HG03175 (cell line): ENCODE measurements around the gene KRT7.
"Not testable (repeated sequence)": the region's sequence is repeated elsewhere in the genome, so short reads cannot be mapped to it uniquely, and the experiment has no call there.

Source experiments
- ATAC-seq: cut with Tn5 transposase; IDR thresholded peaks from one replicate; pipeline ENCODE4 v1.9.1; 2021; ENCODE audit warnings: mild to moderate bottlenecking, moderate library complexity; ENCODE audit not compliant: unreplicated experiment

KRT7 gene

DNA sequence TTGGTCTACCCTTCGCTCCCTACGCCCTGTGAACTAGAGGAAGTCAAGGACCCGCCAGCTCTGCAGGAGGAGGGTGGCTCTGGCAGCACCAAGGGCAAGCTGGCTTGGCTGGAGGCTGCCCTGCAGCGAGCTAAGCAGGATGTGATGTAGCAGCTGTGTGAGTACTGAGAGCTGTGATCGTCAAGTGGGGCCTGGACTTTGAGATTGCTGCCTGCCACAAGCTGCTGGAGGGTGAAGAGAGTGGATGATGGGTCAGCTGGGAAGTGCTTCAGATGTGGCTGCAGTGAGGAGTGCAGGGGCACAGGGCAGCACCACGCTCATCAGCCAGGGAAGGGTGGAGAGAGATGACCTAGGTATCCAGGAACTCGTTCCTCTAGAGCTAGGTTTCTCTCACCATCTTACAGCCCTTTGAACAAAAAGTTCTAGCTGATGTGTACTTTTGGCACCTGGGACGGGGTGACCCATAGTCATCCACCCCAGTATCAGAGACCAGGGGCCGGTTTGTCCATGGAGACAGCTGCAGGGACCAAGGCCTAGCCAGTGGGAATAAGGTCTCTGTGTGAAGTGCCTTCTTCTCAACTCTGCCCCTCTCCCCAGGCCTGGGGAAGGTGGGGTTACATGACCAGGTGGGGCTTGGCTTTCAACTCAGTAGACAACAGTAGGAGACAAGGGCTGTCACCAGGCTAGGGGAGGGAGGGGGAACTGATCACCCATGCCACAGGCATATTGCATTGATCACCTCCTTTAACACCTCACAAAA, 44.6 kb downstream of the KRT7 start:
- no peak for ATAC-seq

DNA sequence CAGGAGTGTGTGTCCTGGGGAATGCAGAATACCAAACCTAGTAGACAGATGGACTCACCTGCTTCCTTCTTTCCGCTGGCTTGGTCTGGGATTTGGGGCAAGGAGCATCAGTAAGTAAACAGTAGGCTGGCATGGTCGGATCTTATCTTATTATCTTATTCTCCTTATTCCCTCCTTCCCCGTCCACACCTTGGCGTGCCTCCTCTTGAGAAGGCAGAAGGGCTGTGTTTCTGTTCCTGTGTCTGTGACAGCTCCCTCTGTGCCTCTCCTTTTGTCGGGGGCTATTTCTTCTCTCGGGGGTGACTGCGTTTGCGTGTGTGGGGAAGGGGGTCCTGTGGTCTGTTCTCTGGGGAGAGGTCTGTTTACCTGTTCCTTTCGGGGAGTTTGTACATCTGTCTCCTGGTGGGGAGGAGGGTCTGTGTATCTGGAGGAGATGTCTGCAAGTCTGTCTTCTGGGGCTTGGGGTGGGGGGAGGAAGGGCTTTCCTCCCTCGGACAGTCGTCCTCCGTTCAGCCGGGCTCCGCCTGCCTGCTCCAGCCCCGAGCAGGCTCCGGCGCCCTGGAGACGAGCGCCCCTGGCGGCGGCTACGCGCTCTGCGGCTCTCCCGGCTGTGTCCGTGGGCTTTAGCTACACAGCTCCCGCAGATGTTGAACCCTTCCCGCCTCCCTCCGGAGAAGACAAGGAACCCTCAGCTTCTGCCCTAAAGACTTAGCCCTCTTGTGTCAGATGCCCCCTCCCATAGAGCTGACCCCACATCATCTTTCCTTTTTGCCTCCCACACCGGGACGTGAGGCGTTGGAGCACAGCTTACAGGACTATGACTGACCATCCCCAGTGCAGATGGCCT, 45.8 kb downstream of the KRT7 start:
- ATAC-seq, result peak; percentile 80

DNA sequence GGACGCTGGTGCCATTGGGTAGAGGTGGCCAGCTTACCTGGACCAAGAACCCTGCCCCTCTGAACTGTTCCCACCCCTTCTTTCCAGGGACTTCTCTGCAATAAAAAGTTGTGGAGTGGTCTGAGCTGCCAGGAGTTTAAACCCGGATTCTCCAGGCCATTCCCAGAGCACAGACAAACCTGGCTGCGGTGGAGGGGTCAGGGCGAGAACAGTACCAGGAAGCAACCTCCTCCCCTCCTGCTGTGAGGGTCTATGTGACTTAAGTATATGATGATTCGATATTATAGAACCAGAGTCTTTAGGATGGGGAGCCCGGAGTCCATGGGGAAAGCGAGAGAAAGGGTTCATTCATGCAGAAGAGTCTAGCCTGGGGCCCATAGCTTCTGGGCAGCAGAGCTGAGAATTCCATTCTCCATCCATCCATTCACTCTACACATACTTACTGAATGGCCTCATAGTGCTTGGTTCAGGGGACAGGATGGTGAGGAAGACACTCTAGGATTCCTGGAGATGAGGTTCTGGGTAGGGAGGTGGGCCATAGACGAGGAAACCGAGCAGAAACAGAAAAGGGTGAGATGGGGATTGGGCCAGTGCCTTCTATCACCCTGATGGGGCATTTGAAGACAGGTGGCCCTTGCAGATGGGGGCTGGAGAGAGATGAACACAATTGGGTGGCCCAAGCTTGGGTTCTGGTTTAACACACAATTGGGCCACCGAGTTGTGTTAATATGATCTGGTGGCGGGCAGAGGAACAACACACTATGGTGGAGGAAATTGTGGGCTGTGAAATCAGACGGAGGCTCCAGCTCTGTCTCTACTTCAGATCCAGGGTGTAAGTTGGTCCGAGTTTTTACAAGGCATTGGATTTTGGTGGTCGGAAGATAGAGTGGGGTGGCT, 46.6 kb downstream of the KRT7 start:
- no peak for ATAC-seq

- ATAC-seq, result no peak
These were observed 47.3 kb downstream of the KRT7 start for GRCh38 chr12:52280319-52280795.

- no peak for ATAC-seq
These were observed 47.9 kb downstream of the KRT7 start for GRCh38 chr12:52280796-52281560.

GRCh38 chr12:52284562-52285171, 51.6 kb downstream of the KRT7 start:
- ATAC-seq, result no peak

GRCh38 chr12:52285172-52285745, 52.2 kb downstream of the KRT7 start:
- ATAC-seq, result no peak

DNA sequence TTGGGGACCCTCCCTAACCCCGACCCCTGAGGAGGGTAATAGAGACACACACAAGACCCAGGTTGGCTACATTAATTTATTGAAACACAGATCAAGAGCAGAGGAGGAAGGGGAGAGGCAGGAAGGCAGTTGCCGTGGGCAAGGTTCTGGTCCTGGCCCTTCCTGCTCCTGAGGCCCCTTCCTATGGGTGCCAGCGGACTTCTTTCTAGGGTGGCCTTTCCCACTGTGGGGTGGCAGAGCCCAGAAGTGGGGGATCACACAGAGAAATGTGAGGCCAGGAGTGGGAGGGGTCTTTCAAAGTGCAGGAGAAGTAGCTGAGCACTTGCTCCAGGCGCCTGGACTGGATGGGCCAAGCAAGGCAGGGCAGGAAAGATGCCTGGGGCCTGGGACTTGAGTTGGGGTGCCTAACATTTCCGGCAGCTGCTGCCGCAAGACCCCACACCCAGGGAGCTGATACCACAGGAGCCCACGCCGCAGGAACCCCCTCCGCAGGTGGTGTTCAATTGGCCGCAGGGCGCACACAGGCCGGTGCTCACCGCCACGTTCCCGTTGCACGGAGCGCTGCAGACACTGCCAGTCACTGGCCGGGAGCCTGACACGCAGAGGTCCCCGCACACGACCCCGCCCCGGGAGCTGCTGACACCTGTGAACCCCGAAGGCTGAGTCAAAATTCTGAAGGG, 52.9 kb downstream of the KRT7 start:
- ATAC-seq, result no peak

- not testable (repeated sequence) for ATAC-seq
These were observed 54.1 kb downstream of the KRT7 start for GRCh38 chr12:52286857-52287785.

DNA sequence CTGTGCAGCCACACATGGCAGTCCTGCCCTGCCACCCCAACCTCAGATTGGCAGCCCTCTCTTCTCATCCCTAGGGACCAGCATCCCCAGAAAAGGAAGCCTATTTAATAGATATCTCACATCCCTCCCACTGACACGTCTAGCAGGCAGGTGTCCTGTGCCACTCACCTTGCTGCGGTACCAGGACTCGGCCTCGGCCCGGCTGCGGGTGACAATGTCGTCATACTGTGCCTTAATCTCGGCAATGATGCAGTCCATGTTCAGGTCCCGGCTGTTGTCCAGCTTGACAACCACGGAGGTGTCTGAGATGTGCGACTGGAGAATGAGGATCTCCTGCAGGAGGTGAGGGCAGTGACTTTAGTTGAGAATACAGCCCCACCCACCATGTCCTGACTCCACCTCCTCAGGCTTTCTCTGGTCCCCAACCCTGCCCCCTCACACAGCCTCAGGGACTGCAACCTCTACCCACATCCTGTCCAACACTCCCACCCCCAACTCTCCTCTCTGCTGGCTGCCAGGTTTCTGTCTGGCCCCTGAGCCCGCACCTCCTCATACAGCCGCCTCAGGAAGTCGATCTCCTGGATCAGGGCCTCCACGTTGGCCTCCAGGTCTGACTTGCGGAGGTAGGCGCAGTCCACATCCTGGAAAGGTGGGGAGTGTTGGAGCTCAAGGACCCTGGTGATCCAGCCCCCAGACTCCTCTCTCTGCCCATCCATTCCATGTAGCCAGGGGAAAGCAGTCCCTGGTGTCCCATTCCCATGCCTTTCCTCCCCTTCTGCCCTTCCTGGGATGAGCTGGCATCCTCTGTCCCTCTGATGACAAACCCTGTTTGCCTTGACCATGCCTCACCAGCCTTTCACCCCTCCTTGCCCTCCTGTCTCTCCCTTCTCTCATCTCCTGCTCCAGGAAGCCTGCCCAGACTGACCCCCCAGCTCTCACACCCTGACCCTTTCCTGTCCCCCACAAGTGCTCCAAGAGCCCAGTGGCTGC, 55.1 kb downstream of the KRT7 start:
- ATAC-seq, result peak; percentile 92

DNA sequence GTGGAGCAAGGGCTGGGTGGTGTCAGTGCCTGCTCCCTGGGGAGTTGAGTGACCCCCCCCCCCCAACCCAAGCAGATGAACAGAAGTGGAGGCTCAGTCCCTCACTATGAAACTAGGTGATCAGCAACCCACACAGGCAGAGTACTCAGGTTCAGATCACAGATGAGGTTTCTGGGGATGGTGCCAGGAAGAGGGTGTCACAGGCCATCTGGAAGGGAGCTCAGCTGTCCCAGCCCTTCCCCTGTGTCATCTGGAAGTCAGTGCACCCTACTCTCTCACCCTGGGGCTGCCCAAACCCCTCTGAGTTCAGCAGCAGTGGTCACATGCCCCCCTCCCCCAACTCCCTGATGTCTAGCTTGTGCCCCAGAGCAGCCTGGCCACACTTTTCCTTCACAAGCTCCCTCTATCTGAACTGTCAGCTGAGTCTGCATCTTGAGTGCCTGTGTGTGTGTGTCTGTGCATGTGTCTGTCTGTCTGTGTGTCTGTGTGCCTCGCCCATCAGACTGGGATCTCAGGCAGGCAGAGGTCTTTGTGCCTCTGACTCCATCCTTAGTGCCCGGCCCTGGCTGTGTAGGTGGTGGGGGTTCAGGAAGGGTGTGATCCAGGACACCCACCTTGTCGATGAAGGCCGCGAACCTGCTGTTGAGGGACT, 57.6 kb downstream of the KRT7 start:
- ATAC-seq, result not testable (repeated sequence)

- ATAC-seq, result no peak
These were observed 58.4 kb downstream of the KRT7 start, which contains the start of gene KRT81 for GRCh38 chr12:52291267-52291935. Gene KRT81 (minus strand): TSS chr12:52291534. CDS start chr12:52291465, 69 bp downstream.

DNA sequence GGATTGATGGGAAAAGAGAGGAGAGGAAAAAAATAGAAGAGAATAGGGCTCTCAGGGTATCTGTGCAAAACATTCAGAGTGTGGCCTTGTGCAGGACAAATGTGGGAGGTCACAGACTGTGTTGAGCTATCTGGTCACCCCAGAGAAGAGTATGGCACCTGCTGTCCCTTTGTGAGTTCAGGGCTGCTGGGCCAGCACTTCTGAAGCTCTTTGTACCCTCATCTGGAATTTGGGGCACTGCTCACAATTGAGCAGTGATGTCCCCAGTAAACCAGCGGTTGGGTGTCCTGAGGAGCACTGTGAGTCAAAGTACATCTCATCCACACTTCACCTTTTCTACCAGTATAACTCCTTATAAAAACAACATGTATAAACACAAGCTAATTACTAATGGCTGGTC, 60.9 kb downstream of the KRT7 start:
- no peak for ATAC-seq

GRCh38 chr12:52294803-52295202, 61.8 kb downstream of the KRT7 start:
- no peak for ATAC-seq

DNA sequence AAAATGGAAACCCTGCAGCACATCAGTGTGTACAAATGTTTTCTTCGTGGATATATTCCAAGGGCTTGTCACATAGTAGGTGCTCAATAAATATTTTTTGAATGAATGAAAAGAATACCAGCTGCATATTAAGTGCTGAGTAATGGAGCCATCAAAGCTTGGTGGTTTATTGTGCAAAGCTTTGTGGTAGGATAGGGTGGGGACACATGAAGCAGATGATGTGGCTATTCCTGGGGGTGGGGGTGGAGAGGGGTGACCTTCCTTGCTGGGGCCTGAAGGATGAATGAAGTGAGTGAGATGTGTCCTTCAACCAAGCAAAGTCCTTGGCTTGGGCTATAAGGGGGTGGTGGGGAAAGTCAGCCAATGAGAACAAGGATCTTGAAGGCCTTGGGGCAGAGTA, 62.6 kb downstream of the KRT7 start:
- no peak for ATAC-seq
